Effector memory CD4-positive, alpha-beta T cell (primary cell): Measurements from ENCODE around the gene CDR2.

Experiments
- DNase-seq, 3 donors: peaks; one replicate each; pipeline ENCODE4 v3.0.0-alpha.2; 2020
- H3K27ac ChIP-seq: 2 replicates; pipeline ENCODE4 v1.7.0; 2013; ENCODE audit warnings: mild to moderate bottlenecking, low read length, moderate library complexity; ENCODE audit not compliant: insufficient read depth, poor library complexity, severe bottlenecking
- H3K27me3 ChIP-seq: replicated peaks from 2 replicates; pipeline ENCODE4 v1.7.0; 2013; ENCODE audit warnings: mild to moderate bottlenecking, low read length; ENCODE audit not compliant: insufficient read depth, control insufficient read depth, poor library complexity, severe bottlenecking
- H3K36me3 ChIP-seq: 2 replicates; pipeline ENCODE4 v1.7.0; 2013; ENCODE audit warnings: mild to moderate bottlenecking, low read length, moderate library complexity; ENCODE audit not compliant: control insufficient read depth, insufficient read depth
- H3K4me1 ChIP-seq: 2 replicates; pipeline ENCODE4 v1.7.0; 2013; ENCODE audit warnings: low read length, mild to moderate bottlenecking; ENCODE audit not compliant: control insufficient read depth, insufficient read depth, poor library complexity, severe bottlenecking
- H3K4me3 ChIP-seq: 2 replicates; pipeline ENCODE4 v1.7.0; 2013; ENCODE audit warnings: low read length, low read depth, mild to moderate bottlenecking; ENCODE audit not compliant: insufficient read depth, poor library complexity, severe bottlenecking
- H3K9me3 ChIP-seq: 2 replicates; pipeline ENCODE4 v1.7.0; 2013; ENCODE audit warnings: mild to moderate bottlenecking, low read length, moderate library complexity; ENCODE audit not compliant: control insufficient read depth

Gene CDR2

DNA sequence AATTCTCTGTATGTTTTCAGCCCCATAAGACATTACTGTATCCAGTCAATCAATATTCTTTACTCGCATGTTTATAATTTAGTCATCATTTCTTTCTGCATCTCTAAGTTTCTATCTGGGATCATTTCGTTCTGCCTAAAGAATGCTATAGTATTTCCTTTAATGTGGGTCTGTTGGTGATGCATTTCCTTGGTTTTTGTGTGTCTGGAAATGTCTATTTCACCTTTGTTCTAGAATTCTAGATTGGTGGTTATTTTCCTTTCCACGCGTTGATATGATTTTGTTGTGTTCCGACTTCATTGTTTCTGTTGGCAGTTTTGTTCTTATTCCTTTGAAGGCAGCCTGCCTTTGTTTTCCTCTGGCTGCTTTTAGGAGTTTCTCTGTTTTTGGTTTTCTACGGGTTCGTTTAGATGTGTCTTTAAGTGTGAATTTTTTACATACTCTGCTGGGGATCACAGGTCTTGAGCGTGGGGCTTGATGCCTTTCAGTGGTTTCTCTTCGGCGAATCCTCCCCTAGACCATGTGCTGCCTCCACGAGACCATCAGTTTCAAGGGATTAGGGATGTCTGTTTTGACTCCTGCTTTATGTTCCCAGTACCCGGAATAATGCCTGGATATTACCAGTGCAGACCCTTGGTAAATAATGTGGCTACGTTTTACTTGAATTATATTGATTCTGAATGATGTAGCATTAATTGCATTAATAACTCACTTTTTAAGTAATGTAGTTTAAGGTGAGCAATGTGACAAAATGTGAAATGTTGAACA lies 53.7 kb downstream of the CDR2 start:
- H3K4me3 ChIP-seq, result no peak overlapping the region
- H3K27ac ChIP-seq, result no peak overlapping the region
- no peak for DNase-seq
- H3K9me3 ChIP-seq, result no peaks in the 10 kb centered on the region
- H3K36me3 ChIP-seq, result peaks cover 90% of the 10 kb centered on the region
- no peaks in the 10 kb centered on the region for H3K27me3 ChIP-seq
- H3K4me1 ChIP-seq, result no peaks in the 10 kb centered on the region

DNA sequence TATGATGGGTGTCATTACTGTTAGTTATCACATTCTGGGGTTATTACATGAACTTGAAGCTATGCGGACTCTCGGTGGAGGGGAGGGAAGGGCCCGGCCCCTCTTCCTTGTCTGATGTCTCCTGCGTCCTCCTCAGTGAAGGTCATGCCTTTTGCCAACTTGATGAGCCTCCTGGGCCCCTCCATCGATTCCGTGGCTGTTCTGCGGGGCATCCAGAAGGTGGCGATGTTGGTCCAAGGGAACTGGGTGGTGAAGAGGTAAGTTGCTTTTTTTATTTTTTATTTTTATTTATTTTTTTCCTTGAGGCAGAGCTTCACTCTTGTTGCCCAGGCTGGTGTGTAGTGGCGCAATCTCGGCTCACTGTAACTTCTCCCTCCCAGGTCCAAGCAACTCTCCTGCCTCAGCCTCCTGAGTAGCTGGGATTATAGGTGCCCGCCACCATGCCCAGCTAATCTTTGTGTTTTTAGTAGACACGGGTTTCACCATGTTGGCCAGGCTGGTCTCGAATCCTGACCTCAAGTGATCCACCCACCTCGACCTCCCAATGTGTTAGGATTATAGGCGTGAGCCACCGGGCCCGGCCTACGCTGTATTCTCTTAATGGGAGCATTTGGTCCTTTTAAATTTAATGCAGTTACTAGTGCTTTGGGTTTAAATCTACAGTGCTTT lies 55.6 kb downstream of the CDR2 start:
- DNase-seq, result peak; percentile 26 to 38 (median 27)
- no peak overlapping the region for H3K4me3 ChIP-seq
- H3K9me3 ChIP-seq, result no peaks in the 10 kb centered on the region
- H3K36me3 ChIP-seq, result peaks cover 89% of the 10 kb centered on the region
- no peaks in the 10 kb centered on the region for H3K27me3 ChIP-seq
- H3K4me1 ChIP-seq, result no peaks in the 10 kb centered on the region
- H3K27ac ChIP-seq, result no peak overlapping the region

DNA sequence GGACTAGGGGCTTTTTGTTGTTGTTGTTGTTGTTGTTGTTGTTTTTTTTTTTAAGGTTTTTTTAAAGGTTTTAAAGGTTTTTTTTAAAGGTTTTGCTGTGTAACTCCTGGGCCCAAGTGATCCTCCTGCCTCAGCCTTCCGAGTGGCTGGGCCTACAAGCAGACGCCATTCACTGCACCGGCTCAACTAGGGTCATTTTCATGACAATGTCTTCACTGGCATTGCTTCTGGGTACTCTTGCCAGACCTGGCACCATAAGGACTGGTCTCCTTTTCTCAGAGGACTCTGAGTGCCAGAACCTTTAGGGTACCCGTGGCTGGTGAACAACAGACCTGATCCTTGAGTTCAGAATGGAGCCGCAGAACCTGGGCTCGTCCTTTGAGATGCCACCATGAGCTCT lies 56.8 kb downstream of the CDR2 start:
- Histone ChIP-seq H3K27me3 (no peaks in the 10 kb centered on the region), H3K4me1 (no peaks in the 10 kb centered on the region), H3K9me3 (no peaks in the 10 kb centered on the region), H3K36me3 (peaks cover 82% of the 10 kb centered on the region), H3K4me3 (no peak overlapping the region), H3K27ac (no peak overlapping the region)
- DNase-seq, result no peak

DNA sequence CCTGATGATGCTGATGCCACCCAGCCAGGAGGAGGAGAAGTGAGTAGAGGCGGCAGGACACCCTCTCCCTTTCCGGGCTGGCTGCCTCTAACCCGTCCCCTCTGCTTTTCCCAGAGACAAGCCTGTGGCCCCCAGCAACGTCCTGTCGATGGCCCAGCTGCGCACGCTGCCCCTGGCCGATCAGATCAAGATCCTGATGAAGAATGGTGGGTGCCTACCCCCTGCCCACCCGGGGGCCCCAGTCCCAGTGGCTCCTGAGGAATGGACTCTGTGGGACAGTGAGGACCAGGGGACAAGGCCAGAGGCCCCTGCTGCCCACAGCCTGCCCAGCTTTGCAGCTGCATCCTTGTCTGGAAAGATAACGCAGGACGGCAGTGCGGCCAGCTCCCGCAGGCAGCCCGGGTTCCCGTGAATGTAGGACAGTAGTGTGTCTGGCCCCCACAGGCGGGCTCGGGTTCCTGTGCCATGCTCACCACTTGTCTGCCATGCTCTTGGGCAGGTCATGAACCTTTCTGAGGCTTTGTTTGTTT lies 57.4 kb downstream of the CDR2 start:
- Histone ChIP-seq H3K27ac (no peak overlapping the region), H3K4me3 (no peak overlapping the region), H3K36me3 (peaks cover 81% of the 10 kb centered on the region), H3K27me3 (no peaks in the 10 kb centered on the region), H3K4me1 (no peaks in the 10 kb centered on the region), H3K9me3 (no peaks in the 10 kb centered on the region)
- DNase-seq, result no peak

DNA sequence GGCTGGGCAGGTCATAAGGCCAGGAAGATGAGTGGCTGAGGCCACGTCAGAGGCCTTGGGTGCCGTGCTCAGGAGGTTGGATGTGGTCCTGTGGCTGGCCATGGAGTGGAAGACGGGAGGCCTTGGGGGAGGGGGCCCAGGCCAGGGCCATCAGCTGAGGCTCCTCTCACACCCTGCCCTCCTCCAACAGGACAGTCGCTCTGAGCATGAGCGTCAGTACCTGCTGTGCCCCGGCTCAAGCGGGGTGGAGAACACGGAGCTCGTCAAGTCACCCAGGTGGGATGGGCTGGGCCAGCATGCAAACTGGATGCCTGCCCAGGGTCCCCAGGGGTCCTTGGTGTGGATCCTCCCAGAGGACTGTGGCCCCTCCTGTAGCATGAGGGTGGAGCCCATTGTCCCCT lies 58.0 kb downstream of the CDR2 start:
- H3K36me3 ChIP-seq, result peaks cover 81% of the 10 kb centered on the region
- no peaks in the 10 kb centered on the region for H3K9me3 ChIP-seq

DNA sequence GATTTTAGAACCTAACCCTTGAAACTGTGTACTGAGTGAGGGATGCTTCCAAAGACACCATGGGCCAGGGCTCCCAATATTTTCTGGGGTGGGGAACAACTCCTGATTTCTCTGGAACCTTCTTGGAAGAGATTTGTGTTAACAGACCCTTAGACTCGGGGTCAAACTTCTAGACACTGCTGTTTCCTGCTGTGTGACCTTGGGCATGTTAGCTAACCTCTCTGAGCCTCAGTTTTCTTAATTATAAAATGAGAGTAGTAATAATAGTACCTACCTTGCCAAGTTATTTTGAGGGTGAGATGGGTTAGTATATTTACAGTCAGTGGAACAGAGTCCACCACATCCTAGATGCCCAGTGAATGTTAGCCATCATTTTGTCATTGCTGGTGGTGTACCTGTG lies 58.4 kb downstream of the CDR2 start:
- Histone ChIP-seq H3K36me3 (peaks cover 82% of the 10 kb centered on the region), H3K27ac (no peak overlapping the region), H3K4me1 (no peaks in the 10 kb centered on the region), H3K27me3 (no peaks in the 10 kb centered on the region), H3K4me3 (no peak overlapping the region), H3K9me3 (no peaks in the 10 kb centered on the region)
- no peak for DNase-seq

More for the DNA sequence above, 58.0 kb downstream of the CDR2 start:
- Histone ChIP-seq H3K4me3 (no peak overlapping the region), H3K27ac (no peak overlapping the region), H3K27me3 (no peaks in the 10 kb centered on the region), H3K4me1 (no peaks in the 10 kb centered on the region)
- DNase-seq, result no peak

DNA sequence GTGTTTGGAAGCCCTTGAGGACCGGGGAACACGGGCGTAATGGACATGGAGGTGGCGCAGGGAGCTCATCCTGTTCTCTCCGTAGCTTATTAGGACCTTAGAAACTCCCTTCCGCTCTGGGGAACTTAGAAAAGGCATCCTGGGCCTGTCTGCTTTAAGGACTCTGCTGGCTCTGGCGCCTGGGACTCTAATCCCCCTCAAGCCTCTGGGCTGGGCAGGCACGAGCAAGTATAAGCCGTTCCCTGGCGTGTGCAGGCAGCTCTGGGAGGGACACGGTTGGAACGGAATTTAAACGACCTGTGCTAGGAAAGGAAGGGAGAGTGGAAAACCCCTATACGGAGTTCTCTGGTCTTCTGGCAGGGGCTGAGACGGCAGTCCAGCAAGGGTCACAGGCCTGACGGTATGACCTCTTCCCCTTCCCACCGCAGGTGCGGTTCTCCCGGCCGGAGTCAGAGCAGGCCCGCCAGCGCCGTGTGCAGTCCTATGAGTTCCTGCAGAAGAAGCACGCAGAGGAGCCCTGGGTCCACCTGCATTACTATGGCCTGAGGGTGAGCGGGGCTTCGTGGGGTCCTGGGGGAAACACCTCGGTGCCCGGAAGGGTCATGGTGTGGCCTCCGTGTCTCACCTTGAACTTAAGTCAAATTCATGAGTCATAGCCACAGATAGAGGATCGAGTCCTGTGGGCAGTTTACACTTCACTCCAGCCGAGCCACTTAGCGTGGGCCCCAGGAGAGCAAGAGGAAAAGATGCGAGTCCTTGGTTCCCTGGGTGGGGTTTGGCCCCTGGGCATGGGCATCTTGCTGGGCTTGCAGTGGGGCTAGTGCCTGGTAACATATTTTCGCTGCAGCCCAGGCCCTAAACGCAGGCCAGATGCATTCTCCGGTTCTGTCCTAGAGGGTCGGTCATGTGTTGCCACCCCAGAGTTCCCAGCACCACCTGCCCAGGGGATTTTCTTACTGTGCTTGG lies 59.5 kb downstream of the CDR2 start:
- no peak for DNase-seq
- peaks cover 75% of the 10 kb centered on the region for H3K36me3 ChIP-seq

DNA sequence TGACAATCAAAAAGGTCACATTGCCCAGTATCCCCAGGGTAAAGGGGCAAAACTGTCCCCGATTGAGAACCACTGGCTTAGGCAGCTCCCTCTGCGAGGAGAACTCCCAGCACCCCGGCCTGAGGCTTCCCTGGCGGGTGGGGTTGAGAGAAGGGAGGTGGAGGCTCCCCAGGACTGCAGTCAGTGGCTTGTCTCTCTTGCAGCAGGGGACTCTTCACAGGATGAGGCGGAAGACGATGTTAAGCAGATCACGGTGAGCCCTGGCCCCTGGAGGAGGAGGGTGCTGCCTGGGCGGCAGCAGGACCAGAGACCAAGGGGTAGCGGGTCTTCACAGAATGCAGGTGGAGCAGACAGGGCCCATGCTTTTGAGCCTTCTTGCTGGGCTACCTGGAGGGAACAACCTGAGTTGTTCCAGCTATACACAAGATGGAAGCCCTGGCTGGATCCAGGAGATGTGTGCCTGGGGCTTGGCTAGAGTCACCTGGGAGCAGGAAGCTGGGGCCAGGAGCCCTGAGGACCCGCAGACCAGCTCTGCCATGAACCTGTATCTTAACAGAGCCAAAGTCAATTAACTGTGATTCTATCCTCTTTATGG lies 60.4 kb downstream of the CDR2 start:
- H3K27ac ChIP-seq, result no peak overlapping the region
- no peak overlapping the region for H3K4me3 ChIP-seq
- H3K4me1 ChIP-seq, result no peaks in the 10 kb centered on the region
- no peaks in the 10 kb centered on the region for H3K27me3 ChIP-seq
- no peaks in the 10 kb centered on the region for H3K9me3 ChIP-seq
- peaks cover 78% of the 10 kb centered on the region for H3K36me3 ChIP-seq
- no peak for DNase-seq

More for the DNA sequence above, 59.5 kb downstream of the CDR2 start:
- no peak overlapping the region for H3K4me3 ChIP-seq
- H3K27ac ChIP-seq, result no peak overlapping the region
- H3K27me3 ChIP-seq, result no peaks in the 10 kb centered on the region
- H3K9me3 ChIP-seq, result no peaks in the 10 kb centered on the region
- no peaks in the 10 kb centered on the region for H3K4me1 ChIP-seq

DNA sequence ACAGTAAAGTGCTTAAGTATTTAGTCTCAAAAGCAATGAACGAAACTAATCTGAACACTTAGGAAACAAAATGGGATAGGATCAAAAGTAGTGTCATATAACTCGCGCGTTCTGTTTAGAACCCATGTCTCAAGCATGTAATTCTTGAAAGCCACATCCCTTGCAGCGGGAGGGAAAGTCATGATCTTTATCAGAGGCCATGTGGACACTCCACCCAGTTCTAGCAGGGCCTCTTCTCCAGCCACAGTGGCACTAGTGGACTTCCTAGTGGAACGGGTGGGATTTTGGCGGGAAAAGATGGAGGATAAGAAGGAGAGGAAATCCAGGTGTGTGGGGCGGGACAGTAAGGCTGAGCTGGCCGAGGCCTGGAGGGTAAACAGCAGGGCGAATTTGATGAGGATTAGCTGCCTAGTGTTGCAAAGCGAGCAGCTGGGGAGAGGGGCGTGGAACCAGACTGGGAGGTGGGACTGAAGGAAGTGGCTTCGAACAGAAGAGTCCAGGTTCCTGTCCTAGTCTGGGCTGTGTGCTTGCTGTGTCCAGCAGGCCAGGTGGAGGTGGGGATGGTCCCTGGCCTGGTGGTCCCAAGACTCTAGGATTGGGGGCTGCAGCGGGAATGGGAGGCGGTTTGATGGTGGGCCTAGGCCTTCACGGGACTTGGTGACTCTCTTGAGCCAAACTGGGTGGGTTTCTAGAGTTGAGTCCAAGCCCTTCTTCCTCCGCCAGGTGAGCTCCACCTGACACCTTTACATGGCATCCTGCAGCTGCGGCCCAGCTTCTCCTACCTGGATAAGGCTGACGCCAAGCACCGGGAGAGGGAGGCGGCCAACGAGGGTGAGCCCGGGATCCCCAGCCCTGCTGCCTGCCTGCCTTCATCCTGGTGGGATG lies 61.3 kb downstream of the CDR2 start:
- Histone ChIP-seq H3K9me3 (no peaks in the 10 kb centered on the region), H3K36me3 (peaks cover 78% of the 10 kb centered on the region), H3K4me3 (no peak overlapping the region), H3K27me3 (no peaks in the 10 kb centered on the region), H3K27ac (no peak overlapping the region), H3K4me1 (no peaks in the 10 kb centered on the region)
- no peak for DNase-seq
